HG03175 (cell line): Measurements from ENCODE around the gene RPS17.
"Not testable (repeated sequence)": the region's sequence is repeated elsewhere in the genome, so short reads cannot be mapped to it uniquely, and the experiment has no call there.

Source experiments
- ATAC-seq: cut with Tn5 transposase; IDR thresholded peaks from one replicate; pipeline ENCODE4 v1.9.1; 2021; ENCODE audit warnings: mild to moderate bottlenecking, moderate library complexity; ENCODE audit not compliant: unreplicated experiment

RPS17 gene

DNA sequence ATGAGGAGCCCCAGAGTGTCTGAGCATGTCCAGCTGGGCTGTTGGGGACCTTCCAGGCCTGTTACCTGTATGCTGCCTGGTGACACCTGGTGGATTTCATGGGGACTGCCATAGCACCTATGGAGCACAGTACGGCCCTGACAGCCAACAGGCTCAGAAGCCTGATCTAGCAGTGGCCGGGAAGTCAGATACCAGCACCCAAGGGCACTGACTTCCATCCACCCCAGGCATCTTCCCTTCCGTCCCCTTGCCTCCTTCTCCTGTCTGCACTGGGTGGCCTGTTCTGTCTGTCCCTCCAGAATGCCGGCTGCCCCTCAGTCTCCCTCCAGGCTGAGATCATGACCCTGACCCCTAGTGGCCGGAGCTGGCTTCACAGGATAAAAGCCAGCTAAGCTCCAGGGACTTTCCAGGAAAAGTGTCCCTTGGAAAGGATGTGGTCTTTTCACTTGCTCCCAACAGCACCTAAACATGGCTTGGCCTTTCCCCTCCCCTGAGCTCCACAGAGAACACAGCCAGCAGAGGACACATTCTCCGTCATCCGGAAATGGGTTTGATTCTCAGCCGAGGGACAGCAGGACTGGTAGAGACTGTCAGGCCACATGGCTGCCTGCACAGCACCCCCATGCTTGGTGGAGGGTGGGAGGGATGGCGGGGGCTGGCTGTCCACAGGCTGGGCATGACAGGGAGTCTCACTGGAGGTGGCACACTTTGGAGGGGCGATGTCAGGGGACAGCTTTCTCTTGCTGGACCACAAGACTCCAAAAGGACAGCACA lies 9.5 kb downstream of the RPS17 start:
- peak; percentile 91 for ATAC-seq

DNA sequence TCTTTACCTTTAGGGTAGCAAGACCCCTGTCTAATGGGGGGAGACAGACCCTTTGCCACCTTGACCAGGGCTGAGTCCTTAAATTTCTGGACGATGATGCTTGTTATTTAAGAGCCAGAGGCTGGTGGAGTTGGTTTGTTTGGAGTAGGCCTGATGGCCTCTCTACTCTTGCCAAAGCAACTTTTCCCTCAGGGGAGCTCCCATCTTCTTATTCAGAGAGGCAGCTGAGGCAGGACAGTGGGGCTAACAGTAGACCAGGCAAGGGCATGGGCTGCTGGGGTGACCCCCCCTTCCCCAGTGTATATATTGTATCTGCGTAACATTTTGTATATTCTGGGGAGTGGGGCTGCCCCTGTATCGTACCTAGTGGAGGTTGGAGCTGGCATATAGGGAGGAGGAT lies 10.3 kb downstream of the RPS17 start:
- no peak for ATAC-seq

DNA sequence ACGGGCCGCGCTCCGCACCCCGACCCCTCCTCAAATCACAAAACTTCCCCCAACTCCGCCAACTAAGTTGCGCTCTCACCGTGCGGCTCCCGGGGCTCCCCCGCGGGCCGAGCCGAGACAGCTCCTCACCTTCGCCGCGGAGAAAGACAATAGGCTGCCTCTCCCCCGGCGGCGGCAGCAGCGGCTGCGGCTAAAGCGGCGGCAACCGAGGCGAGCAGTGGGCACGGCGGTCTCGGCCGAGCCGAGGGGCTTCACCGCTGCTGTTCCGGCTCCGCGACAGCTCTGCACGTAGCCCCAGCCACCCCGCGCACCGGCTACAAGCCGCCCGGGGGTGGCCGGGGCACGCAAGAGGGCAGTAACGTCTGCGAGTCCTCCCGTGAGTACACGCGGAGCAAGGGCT lies 26.7 kb downstream of the RPS17 start:
- ATAC-seq: not testable (repeated sequence)

- not testable (repeated sequence) for ATAC-seq
Observed at GRCh38 chr15:82507693-82508092, 32.6 kb downstream of the RPS17 start.

DNA sequence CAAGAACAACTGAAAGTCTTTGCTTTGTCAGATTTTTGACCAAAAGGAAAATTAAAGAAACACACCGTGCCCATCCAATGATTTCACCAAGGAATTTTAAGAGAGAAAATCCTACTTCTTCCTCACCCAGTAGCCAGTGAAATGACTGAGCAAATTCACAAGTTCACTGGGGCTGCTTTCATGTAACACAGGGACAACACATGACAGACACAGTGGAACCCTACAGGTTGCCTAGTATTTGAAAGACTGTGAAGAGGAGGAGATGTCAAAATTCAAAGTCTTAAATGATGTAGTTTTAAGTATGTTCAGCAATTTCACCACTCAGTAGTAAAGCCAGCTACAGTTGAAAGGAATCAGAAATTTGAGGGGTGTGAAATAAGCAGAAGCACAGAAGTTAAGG lies 33.2 kb downstream of the RPS17 start:
- ATAC-seq: not testable (repeated sequence)

- not testable (repeated sequence) for ATAC-seq
Observed at GRCh38 chr15:82505842-82506241, 34.4 kb downstream of the RPS17 start.

- ATAC-seq: not testable (repeated sequence)
Observed at GRCh38 chr15:82504074-82504473, 36.2 kb downstream of the RPS17 start.

- ATAC-seq: peak; percentile 66
Observed at GRCh38 chr15:82502700-82503339, 37.4 kb downstream of the RPS17 start.

GRCh38 chr15:82500772-82501171 lies 39.5 kb downstream of the RPS17 start:
- not testable (repeated sequence) for ATAC-seq

GRCh38 chr15:82497978-82498377 lies 42.3 kb downstream of the RPS17 start:
- ATAC-seq: not testable (repeated sequence)

DNA sequence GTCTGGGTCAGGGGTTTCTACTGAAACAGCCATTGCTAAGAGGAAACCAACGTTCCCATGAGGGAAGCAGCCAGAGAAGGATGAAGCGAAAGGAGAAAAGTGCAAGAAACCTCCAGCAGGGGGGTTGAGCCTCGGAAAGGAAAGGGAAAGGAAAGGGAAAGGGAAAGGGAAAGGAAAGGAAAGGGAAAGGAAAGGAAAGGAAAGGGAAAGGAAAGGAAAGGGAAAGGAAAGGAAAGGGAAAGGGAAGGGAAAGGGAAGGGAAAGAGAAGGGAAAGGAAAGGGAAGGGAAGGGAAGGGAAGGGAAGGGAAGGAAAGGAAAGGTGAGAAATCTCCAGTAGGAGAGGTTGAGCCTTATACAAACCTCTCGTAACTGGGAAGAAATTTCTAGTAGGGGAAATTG lies 52.0 kb downstream of the RPS17 start:
- ATAC-seq: not testable (repeated sequence)

DNA sequence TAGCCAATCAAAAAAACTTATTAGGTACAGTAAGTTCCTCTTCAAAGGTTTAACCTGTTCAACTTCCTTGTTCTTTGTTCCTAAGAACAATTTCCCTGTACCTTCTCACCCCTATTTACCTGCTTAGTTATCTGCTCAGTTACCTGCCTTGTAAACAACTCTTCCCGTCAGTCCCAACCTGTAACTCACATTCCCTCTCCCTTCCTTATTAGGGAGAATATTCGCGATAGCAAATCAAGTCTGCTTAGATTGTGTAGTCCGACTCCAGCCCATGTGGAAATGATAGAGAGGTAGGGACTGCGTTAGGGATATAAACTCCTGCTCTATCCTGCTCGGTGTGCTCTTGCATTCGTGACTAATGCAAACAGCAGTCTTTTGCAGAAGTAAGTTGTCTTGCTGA lies 53.2 kb downstream of the RPS17 start:
- ATAC-seq: not testable (repeated sequence)
